Measurements from ENCODE around the gene CACNG5.
"Not testable (repeated sequence)": the region's sequence is repeated elsewhere in the genome, so short reads cannot be mapped to it uniquely, and the experiment has no call there.

The CACNG5 gene

DNA sequence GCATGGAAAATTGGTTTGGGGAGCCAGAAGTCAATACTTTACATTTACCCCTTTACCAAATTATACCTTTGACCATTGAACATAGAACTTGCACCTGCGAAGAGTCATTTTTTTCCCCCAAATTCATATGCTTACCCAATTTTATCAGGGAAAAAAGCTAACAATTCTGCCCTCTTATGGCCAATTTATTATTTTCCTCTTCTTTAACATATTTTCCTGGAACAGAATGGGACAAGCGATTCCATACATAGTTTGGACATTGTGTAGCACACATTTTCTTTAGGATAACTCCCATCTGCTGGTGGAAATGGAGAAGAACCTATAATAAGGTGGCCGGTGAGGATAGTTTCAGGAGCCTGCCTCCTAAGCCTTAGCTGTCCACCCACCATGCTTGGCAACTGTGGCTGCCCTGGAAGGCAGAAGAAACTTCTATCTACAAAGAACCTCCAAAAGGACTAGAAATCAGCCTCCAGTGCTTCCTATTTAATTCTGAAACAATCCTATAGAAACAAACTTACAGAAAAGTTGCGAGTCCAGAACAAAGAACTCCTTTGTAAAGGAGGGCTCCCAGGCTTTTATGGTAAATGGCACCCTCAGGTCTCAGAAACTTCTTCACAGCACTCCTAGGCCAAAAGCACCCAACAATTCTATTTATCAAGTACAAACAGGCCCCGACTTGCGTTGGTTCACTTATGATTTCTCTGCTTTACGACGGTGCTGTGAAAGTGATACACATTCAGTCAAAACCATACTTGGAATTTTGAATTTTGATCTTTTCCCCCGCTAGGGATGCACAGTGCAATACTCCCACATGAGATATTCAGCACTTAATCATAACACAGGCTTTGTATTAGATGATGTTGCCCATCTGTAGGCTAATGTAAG, 65.5 kb downstream of the CACNG5 start:
- DNase-seq (ENCODE audit: insufficient read length, low spot score) = no peak
- no peak for FAIRE-seq

DNA sequence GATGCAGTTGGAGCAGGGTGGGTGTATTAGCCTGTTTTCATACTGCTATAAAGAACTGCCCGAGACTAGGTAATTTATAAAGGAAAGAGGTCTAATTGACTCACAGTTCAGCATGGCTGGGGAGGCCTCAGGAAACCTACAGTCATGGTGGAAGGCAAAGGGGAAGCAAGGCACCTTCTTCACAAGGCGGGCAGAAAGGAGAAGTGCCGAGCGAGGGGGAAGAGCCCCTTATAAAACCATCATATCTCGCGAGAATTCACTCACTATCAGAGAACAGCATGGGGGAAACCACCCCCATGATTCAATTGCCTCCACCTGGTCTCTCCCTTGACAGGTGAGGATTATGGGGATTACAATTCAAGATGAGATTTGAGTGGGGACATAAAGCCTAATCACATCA, 68.4 kb downstream of the CACNG5 start:
- DNase-seq (ENCODE audit: insufficient read length, low spot score); FAIRE-seq: not testable (repeated sequence)

DNA sequence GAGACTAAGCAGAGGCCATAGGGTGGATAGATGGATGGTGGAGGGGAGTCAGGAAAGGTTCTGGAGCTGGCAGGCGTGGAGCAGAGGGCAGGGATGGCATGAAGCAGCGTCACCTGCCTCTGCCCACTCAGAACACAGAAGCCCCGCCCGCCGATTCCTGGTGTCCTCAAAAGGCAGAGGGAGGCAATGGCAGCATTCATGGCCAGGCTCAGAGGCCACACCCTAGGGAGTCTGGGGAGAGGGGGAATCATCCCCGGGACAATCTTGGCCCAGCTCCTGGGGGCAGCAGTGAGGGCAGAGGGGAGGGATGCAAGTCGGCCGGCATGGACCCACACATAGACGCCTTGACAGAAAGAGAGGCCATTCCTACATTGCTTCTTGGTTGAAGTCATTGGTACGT, 68.9 kb downstream of the CACNG5 start:
- FAIRE-seq = no peak

DNA sequence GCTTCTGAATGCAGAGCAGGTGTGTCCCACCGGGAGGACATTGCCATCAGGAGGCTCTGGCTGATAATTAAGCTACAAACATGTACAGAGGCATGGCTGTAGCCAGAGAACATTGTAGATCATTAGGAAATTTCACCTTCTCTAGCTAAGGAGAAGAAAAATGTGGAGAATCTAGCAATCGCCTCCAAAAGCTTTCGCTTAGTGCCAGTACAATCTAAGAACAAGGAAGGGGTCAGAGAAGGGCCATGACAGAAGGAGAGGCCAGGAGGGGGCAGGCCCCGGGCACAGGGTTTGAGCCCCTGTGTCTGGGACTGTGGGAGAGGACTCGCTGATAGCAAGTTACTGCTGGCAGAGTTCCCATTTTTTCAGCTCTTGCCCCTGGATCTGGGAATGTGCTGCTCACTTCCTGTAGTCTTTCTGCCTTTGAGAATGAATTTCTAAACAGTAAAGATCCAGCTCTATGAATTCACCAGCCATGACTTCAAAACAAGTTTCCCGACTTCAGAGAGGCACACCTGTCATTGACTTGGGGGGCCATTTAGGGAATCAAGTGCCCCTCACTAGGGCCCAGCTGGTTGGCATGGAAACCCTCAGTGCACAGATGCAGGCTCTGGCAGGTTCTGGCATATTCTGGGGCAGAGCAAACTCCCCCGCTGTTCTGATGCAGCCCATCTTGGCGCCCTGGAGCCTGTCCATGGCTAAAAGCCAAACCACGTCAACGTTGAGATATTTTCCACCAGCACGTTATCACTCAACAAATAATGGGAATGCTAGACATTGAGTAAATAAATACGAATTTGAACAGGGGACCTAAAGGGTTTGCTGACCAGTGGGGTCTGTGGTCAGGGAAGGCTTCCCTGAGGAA, 70.1 kb downstream of the CACNG5 start:
- no peak for FAIRE-seq
- DNase-seq (ENCODE audit: insufficient read length, low spot score) = no peak

More for the DNA sequence above, 68.9 kb downstream of the CACNG5 start:
- no peak for DNase-seq (ENCODE audit: insufficient read length, low spot score)

DNA sequence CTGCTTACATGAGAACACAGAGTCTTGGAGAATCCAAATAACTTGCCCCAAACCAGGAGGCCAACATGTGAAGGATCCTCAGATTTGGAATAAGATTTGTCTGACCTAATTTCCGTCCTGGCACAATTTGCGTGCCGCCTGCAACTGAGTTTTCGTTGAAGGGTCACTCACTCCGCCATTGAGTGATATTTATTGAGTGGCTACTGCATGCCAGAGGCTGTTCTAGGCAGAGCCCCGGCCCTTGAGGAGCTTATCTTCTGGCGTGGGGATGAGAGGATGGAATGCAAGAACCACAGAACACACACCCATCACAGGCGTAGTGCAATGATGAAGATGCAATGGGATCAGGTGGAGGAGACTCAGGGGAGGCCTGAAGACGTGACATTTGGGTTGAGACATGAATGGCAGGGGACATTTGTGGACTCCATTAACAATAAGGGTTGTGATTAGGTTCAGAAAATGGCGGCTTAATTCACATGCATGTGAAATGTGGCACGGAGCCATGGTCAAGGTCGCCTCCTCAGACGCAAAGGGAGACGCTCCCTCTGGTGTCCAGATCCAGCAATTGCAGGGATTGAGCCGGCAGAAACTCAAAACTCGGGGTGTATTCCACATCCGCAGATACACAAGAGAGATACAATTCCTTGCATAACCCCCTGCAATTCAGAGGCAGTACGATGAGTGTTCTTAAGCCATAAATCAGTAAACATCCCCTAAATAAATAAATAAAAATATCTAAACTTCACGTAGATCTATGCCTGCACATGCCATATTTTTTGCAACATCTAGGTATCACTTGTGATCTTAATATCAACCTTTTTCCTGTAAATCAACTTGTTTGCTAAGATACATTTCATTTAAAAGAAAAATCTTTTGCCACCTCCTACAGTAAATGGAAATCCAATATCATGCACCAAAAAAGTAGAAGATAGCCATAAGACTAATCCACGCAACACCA, 71.7 kb downstream of the CACNG5 start:
- peak; percentile 67 for DNase-seq (ENCODE audit: insufficient read length, low spot score)
- peak; percentile 93 for FAIRE-seq

DNA sequence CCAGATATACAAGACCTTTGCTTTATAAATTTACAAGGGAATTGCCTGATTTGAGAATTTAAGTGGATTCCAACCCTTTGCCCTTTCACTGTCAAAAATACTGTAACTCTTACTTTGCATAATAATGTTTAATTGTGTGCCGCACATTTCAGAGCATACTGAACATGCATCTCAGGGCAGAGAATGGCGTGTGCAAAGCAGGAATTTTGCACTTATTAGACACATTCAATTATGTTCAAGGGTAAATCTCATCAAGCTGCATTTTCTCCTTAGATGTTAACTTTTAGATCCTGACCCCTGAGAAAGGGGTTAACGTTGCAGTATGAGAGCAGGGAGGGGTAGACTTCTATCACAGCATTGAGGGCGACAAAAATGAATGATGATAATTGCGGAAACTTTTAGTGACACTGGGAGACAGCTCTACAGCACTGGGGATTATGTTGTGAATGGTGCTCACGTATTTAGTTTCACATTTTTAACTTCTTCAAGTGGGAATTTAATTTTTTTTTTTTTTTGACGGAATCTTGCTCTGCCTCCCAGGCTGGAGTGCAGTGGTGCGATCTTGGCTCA, 75.0 kb downstream of the CACNG5 start:
- DNase-seq (ENCODE audit: insufficient read length, low spot score) = no peak
- no peak for FAIRE-seq

DNA sequence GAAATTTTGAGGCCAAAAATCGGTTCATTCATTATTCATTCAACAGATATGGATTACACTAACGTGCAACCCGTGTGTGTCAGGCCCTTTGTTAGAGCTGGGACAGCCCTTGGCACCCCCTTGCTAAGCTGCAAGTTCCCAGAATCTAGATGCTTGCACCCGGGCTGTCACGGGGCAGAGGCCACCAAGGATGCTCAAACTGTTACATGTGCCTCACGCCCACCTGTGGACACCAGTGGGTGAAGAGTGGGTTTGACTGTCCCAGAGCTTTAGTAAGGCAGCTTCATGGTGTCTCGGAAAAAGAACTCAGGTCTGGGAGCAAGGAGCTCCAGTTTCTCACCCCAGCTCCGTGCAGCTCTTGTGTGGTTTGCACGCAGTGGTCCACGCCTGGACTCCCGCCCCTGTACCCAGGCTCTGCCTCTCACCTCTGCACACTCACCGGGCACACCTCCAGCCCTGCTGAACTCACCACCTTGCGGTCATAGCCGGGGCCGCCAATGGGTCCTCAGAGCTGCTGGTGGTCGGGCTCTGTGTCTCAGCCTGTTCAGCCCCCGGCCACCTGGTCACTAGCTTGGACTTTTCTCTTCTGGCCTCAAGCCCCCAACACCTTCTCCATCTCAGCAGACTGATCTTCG, 75.9 kb downstream of the CACNG5 start:
- no peak for FAIRE-seq

DNA sequence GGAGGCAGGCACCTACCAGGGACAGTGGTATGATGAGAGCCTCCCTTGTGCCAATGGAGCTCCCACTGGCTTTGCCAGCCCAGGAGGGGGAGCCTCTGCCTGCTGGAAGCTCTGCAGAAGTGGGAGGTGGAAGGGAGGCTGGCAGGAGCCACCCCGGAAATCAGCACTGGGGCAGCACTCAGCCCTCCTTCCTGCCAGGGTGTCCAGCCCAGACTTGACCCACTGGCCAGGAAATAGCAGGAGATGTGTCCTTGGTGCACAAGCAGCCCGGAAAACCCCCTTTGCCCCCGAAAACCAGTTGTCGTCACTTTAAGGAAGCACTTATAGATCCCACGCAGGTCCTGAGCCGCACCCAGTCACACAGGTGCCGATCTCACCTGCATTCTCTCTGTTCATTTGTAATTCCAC, 80.3 kb downstream of the CACNG5 start:
- FAIRE-seq = no peak

More for the DNA sequence above, 75.9 kb downstream of the CACNG5 start:
- DNase-seq (ENCODE audit: insufficient read length, low spot score) = no peak

DNA sequence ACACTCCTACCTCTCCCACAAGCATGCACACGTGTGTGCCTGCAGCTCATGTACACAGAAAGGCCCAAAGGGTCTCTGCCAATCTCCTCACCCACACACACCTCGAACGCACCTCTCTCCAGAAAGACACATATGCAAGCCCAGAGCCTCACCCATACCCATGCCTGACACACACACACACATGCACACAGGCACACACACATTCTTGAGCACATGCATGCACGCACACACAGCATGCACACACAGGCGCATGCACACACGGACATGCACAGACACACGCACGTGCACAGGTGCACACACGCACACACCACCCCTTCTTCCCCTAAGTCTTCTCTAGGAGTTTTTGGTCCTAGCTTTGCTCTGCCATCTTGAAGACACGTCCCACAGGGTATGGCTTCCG, 80.9 kb downstream of the CACNG5 start:
- no peak for FAIRE-seq

More for the DNA sequence above, 80.3 kb downstream of the CACNG5 start:
- no peak for DNase-seq (ENCODE audit: insufficient read length, low spot score)

DNA sequence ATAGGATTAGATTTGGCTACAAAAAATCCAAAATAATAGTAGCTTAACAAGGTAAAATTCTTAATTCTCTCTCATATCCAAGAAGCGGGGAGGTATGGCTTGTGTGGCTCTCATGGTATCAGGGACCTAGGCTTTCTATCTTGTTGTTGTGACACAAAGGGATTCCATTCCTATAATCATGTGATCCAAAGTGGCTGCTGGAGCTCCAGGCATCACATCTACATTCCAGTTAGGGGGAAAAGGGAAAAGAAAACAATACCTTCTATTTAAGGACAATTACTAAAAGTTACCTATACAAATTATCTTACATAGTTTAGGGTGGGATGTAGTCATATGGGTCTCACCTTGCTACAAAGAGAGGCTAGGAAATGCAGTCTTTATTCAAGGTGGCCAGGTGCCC, 82.0 kb downstream of the CACNG5 start:
- FAIRE-seq = no peak
- no peak for DNase-seq (ENCODE audit: insufficient read length, low spot score)

More for the DNA sequence above, 80.9 kb downstream of the CACNG5 start:
- no peak for DNase-seq (ENCODE audit: insufficient read length, low spot score)

DNA sequence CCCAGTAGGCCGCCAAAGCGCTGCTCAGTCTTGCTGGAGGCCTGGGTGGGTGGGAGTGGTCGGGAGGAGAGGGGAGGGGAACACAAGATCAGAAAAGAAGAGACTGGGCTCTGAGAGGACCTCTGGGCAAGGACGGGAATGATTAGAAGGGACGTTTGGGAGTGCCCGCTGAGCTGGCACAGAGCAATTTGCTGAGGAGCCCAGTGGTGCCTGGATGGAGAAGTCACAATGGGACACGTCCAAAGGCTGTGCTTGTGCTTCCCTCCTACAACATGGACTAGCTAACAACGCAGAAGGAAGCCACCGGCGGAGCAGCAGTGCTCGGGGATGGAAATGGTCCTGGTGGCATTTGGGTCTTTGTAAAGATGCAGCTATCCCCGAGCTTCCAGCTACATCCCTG, 84.0 kb downstream of the CACNG5 start:
- no peak for FAIRE-seq
- no peak for DNase-seq (ENCODE audit: insufficient read length, low spot score)

DNA sequence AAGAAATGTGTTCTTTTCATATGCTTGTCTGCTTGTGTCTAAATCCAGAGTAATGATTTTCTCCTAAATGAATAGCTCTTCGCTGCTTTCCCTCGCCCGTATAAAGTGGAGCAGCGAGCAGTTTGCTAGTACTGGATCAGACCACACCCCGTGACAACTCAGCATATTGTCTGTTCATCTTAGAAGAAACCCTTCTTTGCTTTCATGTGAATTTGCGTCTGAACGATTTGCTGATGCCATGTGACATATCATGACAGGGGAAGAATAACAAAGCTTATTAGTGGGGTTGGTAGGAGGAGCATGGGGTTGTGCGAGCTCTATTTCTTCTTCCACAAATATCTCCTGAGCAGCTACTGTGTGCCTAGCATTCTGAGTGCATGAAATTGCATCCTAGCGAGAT, 85.5 kb downstream of the CACNG5 start:
- no peak for FAIRE-seq

DNA sequence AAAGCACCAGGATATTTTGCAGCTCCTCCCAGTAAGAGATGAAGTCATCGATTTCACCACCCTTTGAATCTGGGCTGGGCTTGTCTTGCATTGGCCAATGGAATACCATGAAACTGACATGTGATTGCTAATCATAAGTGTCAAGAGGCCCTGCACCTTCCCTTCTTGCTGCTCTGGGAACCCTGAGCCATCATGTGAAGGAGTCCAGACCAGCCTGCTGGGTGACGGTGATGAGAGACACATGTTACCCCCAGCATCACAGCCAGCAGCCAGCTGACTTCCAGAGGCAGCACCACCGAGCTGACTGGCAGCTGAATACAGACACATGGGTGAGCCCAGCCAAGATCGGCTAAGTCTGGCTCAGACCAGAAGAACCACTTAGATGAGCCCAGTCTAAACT, 86.0 kb downstream of the CACNG5 start:
- DNase-seq (ENCODE audit: insufficient read length, low spot score) (no peak), FAIRE-seq (no peak)

More for the DNA sequence above, 85.5 kb downstream of the CACNG5 start:
- DNase-seq (ENCODE audit: insufficient read length, low spot score) = no peak

DNA sequence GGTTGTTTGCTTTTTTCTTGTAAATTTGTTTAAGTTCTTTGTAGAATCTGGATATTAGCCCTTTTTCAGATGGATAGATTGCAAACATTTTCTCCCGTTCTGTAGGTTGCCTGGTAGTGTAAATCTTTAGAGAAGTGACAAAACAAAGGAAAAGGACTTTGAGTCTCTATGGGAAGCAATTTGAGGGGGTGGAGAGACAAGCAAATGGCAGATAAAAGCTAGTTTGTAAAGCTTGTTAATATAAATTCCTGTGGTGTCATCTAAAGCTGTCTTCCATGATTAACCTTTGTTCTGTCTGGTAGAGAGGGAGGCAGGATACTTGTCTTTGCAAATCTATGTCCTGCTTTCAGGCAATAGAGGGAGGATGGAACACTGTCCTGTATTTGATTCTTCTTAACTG, 89.0 kb downstream of the CACNG5 start:
- FAIRE-seq = no peak
- DNase-seq (ENCODE audit: insufficient read length, low spot score) = no peak

DNA sequence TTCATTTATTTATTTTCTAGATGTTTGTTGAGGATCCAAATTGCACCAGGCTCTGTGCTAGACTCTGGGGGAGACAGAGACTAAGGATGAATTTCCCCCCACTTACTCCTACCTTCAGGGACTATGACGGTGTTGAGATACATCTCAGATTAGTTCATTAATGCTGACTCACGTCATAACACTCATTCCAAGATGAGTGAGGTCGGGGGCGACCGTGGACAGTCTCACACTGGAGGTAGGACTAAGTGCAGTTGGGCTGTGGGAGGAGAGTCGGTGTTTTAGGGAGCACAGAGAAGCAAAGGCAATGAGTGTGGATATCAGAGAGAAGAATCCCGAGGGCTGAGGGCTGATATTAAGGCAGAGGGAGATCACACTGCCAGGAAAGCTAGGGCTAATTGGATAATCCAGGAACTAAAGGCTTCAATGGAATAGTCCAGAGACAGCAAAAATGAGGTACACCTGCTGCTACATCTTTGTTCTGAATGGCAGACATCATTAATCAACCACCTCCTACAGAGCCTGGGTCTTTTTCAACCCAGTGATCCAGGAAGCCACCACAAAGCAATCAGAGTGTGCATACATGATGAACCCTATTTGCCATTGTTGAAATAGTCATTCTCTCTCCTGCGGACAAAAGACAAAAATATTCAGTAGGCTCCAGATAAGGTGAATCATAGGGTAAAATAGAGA, 91.0 kb downstream of the CACNG5 start:
- FAIRE-seq (no peak), DNase-seq (ENCODE audit: insufficient read length, low spot score) (no peak)

DNA sequence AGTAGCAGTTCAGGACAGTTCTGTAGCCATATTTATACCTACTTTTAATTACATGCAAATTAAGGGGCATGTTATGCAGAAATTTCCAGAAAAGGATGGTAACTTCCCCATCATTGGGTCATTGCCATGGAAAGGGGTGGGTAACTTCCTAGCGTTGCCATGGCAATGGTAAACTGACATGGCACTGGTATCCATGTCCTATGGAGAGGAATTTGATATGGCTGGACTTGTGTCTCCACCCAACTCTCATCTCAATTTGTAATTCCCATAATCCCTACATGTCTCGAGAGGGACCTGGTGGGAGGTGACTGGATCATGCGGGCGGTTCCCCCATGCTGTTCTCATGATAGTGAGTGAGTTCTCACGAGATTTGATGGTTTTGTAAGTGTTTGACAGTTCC, 94.0 kb downstream of the CACNG5 start:
- DNase-seq (ENCODE audit: insufficient read length, low spot score) (no peak), FAIRE-seq (no peak)

DNA sequence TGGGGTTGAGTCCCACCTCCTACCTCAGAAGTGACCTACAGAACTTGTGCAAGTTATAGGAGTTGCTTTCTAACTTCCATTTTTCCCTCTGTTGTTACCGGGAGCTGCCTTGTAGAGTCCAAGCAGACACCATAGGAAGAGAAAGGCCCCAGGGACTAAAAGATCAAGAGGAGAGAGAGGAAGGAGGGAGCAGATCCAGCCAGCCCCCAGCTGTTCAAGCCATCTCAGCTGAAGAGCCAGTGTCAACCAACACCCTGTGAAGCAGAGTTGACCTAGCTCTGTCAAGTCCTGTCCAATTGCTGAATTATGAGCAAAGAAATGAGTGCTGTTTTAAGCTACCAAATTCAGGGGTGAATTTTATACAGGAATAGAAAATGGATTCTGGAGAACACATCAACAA, 94.7 kb downstream of the CACNG5 start:
- FAIRE-seq (no peak), DNase-seq (ENCODE audit: insufficient read length, low spot score) (no peak)

DNA sequence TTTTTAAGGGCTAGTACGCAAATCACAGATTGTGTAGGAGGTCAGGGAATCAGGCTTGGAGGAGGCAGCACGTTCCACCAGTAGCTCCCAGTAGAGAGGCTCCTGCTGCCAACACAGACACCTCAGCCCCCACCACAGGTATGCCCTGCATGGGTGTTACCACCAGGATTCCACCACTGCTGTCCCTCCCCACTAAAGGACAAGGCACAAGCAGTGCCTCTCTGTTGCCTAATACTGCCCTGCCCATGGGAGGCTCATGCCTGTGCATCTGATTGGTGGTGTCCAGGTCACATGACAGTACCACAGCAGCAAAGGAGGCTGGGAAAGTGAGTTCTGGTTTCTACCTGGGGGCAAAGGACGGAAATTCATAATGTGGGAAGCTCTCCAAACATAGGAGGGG, 96.0 kb downstream of the CACNG5 start:
- FAIRE-seq (no peak), DNase-seq (ENCODE audit: insufficient read length, low spot score) (no peak)

DNA sequence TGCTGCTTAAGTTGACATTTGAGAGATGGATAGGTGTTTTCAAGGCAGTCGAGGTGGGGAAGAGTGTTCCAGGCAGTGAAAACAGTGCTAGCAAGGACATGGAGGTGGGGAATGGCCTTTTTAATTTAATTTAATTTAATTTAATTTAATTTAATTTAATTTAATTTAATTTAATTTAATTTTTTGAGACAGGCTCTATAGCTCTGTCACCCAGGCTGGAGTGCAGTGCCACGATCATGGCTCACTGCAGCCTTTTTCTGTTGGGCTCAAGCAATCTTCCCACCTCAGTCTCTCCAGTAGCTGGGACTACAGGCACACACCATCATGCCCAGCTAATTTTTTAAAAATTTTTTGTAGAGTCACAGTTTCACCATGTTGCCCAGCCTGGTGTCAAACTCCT, 97.4 kb downstream of the CACNG5 start:
- FAIRE-seq (no peak), DNase-seq (ENCODE audit: insufficient read length, low spot score) (no peak)
